ENCODE measurements around the gene ARL13B. TPM values are rescaled to one million over a fixed set of nuclear protein-coding genes. Genes with fewer than 3 reads are reported as not detected.
A peak's percentile ranks its signal among the peaks of the same experiment; 100 is the strongest.

Gene ARL13B
- total RNA-seq, 4 donors from 2014 or later = 14.1 to 34.7 (median 24.6) TPM

- H3K36me3 ChIP-seq = peaks cover 0 to 6% (median 0%) of the 10 kb centered on the region in 3 donors
- no peak for DNase-seq (ENCODE audit: low spot score in 2 of 2)
- peaks cover 0 to 19% (median 2%) of the 10 kb centered on the region in 4 donors for H3K4me1 ChIP-seq
- no peak overlapping the region for H3K27ac ChIP-seq
- no peaks in the 10 kb centered on the region for H3K9me3 ChIP-seq
- no peak for TF ChIP-seq POLR2A (IDR thresholded peaks at IDR 0.05)
- no peak for TF ChIP-seq EP300 (IDR thresholded peaks at IDR 0.05)
- TF ChIP-seq, protein P1, sequence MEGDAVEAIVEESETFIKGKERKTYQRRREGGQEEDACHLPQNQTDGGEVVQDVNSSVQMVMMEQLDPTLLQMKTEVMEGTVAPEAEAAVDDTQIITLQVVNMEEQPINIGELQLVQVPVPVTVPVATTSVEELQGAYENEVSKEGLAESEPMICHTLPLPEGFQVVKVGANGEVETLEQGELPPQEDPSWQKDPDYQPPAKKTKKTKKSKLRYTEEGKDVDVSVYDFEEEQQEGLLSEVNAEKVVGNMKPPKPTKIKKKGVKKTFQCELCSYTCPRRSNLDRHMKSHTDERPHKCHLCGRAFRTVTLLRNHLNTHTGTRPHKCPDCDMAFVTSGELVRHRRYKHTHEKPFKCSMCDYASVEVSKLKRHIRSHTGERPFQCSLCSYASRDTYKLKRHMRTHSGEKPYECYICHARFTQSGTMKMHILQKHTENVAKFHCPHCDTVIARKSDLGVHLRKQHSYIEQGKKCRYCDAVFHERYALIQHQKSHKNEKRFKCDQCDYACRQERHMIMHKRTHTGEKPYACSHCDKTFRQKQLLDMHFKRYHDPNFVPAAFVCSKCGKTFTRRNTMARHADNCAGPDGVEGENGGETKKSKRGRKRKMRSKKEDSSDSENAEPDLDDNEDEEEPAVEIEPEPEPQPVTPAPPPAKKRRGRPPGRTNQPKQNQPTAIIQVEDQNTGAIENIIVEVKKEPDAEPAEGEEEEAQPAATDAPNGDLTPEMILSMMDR (IDR thresholded peaks at IDR 0.05) = no peak
- H3K4me3 ChIP-seq = no peak overlapping the region
- no peaks in the 10 kb centered on the region for H3K27me3 ChIP-seq
- 73 to 74% methylated on average over 3 of the region's 3 CpGs for WGBS, 2 donors
Measured at GRCh38 chr3:94001827-94002495, 22.0 kb downstream of the ARL13B start.

- Histone ChIP-seq H3K36me3 (no peaks in the 10 kb centered on the region), H3K27me3 (no peaks in the 10 kb centered on the region), H3K27ac (no peak overlapping the region), H3K9me3 (no peaks in the 10 kb centered on the region), H3K4me1 (peaks cover 0 to 19% (median 2%) of the 10 kb centered on the region in 4 donors), H3K4me3 (peak overlapping the region in 2 of 4 donors; percentile 21 to 33)
- no peak for DNase-seq (ENCODE audit: low spot score in 2 of 2)
- WGBS, 2 donors = 1 to 2% methylated on average over 4 of the region's 4 CpGs
- TF ChIP-seq, protein P1 (IDR thresholded peaks at IDR 0.05) = peak; percentile 47 to 72 (median 69)
- TF ChIP-seq EP300 (IDR thresholded peaks at IDR 0.05) = no peak
Measured at GRCh38 chr3:94004301-94004910, 24.5 kb downstream of the ARL13B start.

GRCh38 chr3:94008253-94008652 is 28.3 kb downstream of the ARL13B start:
- H3K4me3 ChIP-seq = no peak overlapping the region
- no peaks in the 10 kb centered on the region for H3K36me3 ChIP-seq
- H3K9me3 ChIP-seq = no peaks in the 10 kb centered on the region
- TF ChIP-seq, protein P1 (IDR thresholded peaks at IDR 0.05) = no peak
- TF ChIP-seq POLR2A (IDR thresholded peaks at IDR 0.05) (no peak), EP300 (IDR thresholded peaks at IDR 0.05) (no peak)
- no peak overlapping the region for H3K27ac ChIP-seq
- DNase-seq (ENCODE audit: low spot score in 2 of 2) = no peak
- 93 to 94% methylated on average over 2 of the region's 2 CpGs for WGBS, 2 donors
- H3K4me1 ChIP-seq = peaks cover 0 to 19% (median 2%) of the 10 kb centered on the region in 4 donors
- no peaks in the 10 kb centered on the region for H3K27me3 ChIP-seq

- no peak for TF ChIP-seq POLR2A (IDR thresholded peaks at IDR 0.05)
- no peak for TF ChIP-seq EP300 (IDR thresholded peaks at IDR 0.05)
- TF ChIP-seq, protein P1 (IDR thresholded peaks at IDR 0.05) = no peak
- H3K4me3 ChIP-seq = no peak overlapping the region
- WGBS, 2 donors = 95% methylated on average over 2 of the region's 2 CpGs
- H3K4me1 ChIP-seq = peaks cover 0 to 9% (median 2%) of the 10 kb centered on the region in 4 donors
- H3K27me3 ChIP-seq = no peaks in the 10 kb centered on the region
- DNase-seq (ENCODE audit: low spot score in 2 of 2) = no peak
- H3K27ac ChIP-seq = no peak overlapping the region
- no peaks in the 10 kb centered on the region for H3K9me3 ChIP-seq
- H3K36me3 ChIP-seq = no peaks in the 10 kb centered on the region
Measured at GRCh38 chr3:94009608-94010007, 29.7 kb downstream of the ARL13B start.

DNA sequence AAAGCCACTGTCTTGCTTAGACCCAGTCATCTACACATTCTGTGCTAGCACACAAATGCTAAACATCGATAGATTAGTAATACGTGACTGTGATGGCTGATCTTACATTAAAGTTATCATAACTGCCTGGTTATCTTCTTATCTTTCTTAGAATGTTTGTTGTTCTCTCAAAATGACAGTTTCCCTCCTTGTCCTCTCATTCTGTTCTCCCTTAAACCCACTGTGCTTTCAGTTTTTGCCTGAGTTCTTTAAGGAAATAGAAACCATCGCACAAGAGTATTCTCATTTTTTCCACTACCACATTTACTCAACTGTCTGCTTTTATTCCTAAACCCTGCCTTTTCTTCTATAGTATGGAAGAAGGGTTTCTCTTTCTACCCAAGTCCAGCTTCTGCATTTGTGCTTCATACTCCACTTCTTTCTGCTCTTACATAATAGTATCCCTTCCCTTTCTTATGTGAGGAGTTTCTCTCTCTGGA is 31.3 kb downstream of the ARL13B start:
- Histone ChIP-seq H3K4me1 (no peaks in the 10 kb centered on the region), H3K27ac (no peak overlapping the region), H3K36me3 (no peaks in the 10 kb centered on the region), H3K27me3 (no peaks in the 10 kb centered on the region), H3K9me3 (no peaks in the 10 kb centered on the region), H3K4me3 (no peak overlapping the region)
- DNase-seq (ENCODE audit: low spot score in 2 of 2) = no peak
- TF ChIP-seq, protein P1 (IDR thresholded peaks at IDR 0.05) = no peak
- TF ChIP-seq EP300 (IDR thresholded peaks at IDR 0.05) = no peak
- TF ChIP-seq POLR2A (IDR thresholded peaks at IDR 0.05) = no peak
- 89% methylated on average over 3 of the region's 3 CpGs for WGBS, 2 donors
